T-cell (primary cell): Measurements from ENCODE around the gene ELL3. TPM values are rescaled to one million over a fixed set of nuclear protein-coding genes. Genes with fewer than 3 reads are reported as not detected.
"Not testable (repeated sequence)": the region's sequence is repeated elsewhere in the genome, so short reads cannot be mapped to it uniquely, and the experiment has no call there.

Source experiments
- ATAC-seq, 4 experiments: fragments of 200-7000 bp in 3 of 4; fragments of 150-1000 bp in 1 of 4; cut with Tn5 transposase; replicated peaks in 1 of 4; 1 replicate in 3 of 4; 2 replicates in 1 of 4; pipeline ENCODE4 v1.10.0; 2021; ENCODE audit warnings: moderate library complexity in 3 of 4, mild to moderate bottlenecking in 2 of 4, moderate number of reproducible peaks in 1 of 4
- CTCF ChIA-PET, 2 donors: fragments of 300-600 bp; sonication (Branson Sonifier 250); formaldehyde crosslinking; loops; one replicate each; lab custom pipeline; 2022; ENCODE audit warnings: antibody characterized with exemption in 2 of 2; lab: Charles Lee
- POLR2A ChIA-PET, 2 donors: fragments of 300-600 bp; sonication (Branson Sonifier 250); formaldehyde crosslinking; loops; one replicate each; lab custom pipeline; 2022; ENCODE audit warnings: antibody characterized with exemption in 2 of 2; lab: Charles Lee
- DNase-seq, 35 experiments: peaks; one replicate each; pipeline versions ENCODE4 v3.0.0 to v3.0.0-alpha.2; 2013 to 2023
- H3K27ac ChIP-seq: one replicate; pipeline ENCODE4 v1.5.1; 2013; ENCODE audit warnings: low read length
- H3K27me3 ChIP-seq, 2 experiments: replicated peaks in 1 of 2; 1 replicate in 1 of 2; 2 replicates in 1 of 2; pipeline versions ENCODE4 v1.6.1 to v1.7.0; 2013; ENCODE audit warnings: low read length in 1 of 2, mixed read lengths in 1 of 2; ENCODE audit not compliant: control insufficient read depth in 2 of 2, insufficient read depth in 2 of 2; ENCODE audit errors: extremely low read depth in 1 of 2
- H3K36me3 ChIP-seq, 2 donors: 1 replicate in 1 of 2; 2 replicates in 1 of 2; pipeline versions ENCODE4 v1.6.1 to v1.7.0; 2013; ENCODE audit warnings: low read length in 1 of 2; ENCODE audit not compliant: control insufficient read depth in 2 of 2, insufficient read depth in 1 of 2; ENCODE audit errors: extremely low read depth in 1 of 2
- H3K4me1 ChIP-seq, 2 experiments: 1 replicate in 1 of 2; 2 replicates in 1 of 2; pipeline versions ENCODE4 v1.6.1 to v1.7.0; 2013; ENCODE audit warnings: low read length in 2 of 2, mixed read lengths in 1 of 2; ENCODE audit not compliant: insufficient read depth in 2 of 2, control insufficient read depth in 1 of 2; ENCODE audit errors: extremely low read depth in 1 of 2
- H3K4me3 ChIP-seq, 2 donors: 1 replicate in 1 of 2; 2 replicates in 1 of 2; pipeline versions ENCODE4 v1.5.1 to v1.7.0; 2013; ENCODE audit warnings: mild to moderate bottlenecking in 2 of 2, low read length in 1 of 2, moderate library complexity in 1 of 2; ENCODE audit not compliant: control insufficient read depth in 1 of 2; ENCODE audit errors: extremely low read depth in 1 of 2
- H3K9me3 ChIP-seq: 2 replicates; pipeline ENCODE4 v1.7.0; 2013
- H3K27ac Mint-ChIP-seq, 2 donors: one replicate each; pipeline ENCODE4 v1.8.0; 2020 to 2021; ENCODE audit warnings: mild to moderate bottlenecking in 2 of 2, mixed read lengths in 2 of 2
- H3K27me3 Mint-ChIP-seq, 2 donors: one replicate each; pipeline ENCODE4 v1.8.0; 2021 to 2022; ENCODE audit warnings: mixed read lengths in 2 of 2
- H3K36me3 Mint-ChIP-seq: one replicate; pipeline ENCODE4 v1.8.0; 2021; ENCODE audit warnings: mixed read lengths
- H3K4me1 Mint-ChIP-seq, 3 donors: one replicate each; pipeline ENCODE4 v1.8.0; 2020 to 2022; ENCODE audit warnings: mixed read lengths in 3 of 3, mild to moderate bottlenecking in 1 of 3
- H3K4me3 Mint-ChIP-seq, 3 donors: one replicate each; pipeline ENCODE4 v1.8.0; 2020 to 2022; ENCODE audit warnings: mild to moderate bottlenecking in 3 of 3, mixed read lengths in 3 of 3, moderate library complexity in 3 of 3
- H3K9me3 Mint-ChIP-seq, 3 donors: one replicate each; pipeline ENCODE4 v1.8.0; 2020 to 2022; ENCODE audit warnings: mixed read lengths in 3 of 3
- WGBS: methylation state at CpG from one replicate; pipeline ENCODE4 v1.1.5; 2013; ENCODE audit warnings: missing lambda C conversion rate; ENCODE audit not compliant: insufficient coverage; 5-methylcytosine and 5-hydroxymethylcytosine counted together
- total RNA-seq, 35 experiments: library from RNA in 6 of 35; stranded (reverse) in 6 of 35; fragments of 120-200 nt in 1 of 35; gene quantifications; one replicate each; pipeline versions ENCODE4 v1.2.1 to v1.2.4 and lab custom pipeline; 2013 to 2026

Gene ELL3, protein sequence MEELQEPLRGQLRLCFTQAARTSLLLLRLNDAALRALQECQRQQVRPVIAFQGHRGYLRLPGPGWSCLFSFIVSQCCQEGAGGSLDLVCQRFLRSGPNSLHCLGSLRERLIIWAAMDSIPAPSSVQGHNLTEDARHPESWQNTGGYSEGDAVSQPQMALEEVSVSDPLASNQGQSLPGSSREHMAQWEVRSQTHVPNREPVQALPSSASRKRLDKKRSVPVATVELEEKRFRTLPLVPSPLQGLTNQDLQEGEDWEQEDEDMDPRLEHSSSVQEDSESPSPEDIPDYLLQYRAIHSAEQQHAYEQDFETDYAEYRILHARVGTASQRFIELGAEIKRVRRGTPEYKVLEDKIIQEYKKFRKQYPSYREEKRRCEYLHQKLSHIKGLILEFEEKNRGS
- 1 to 10 TPM in 4 of 5 donors, under 1 TPM in 1; 0.80 to 6.5 (median 2.2) TPM for total RNA-seq
- 1.5 TPM for total RNA-seq (2013)
- 0 to 0.59 (median 0.08) reads per million in 29 experiments for total RNA-seq (lab: John Stamatoyannopoulos, UW)

- Mint-ChIP-seq H3K36me3 (peaks cover 3% of the 10 kb centered on the region), H3K9me3 (no peaks in the 10 kb centered on the region), H3K4me1 (peaks cover 18 to 23% (median 18%) of the 10 kb centered on the region in 3 donors), H3K27me3 (no peaks in the 10 kb centered on the region), H3K4me3 (peak within 1 kb of the TSS; percentile 92 to 93 (median 93)), H3K27ac (peak within 1 kb of the TSS; percentile 91 to 95)
- H3K4me3 ChIP-seq = peak within 1 kb of the TSS; percentile 87 to 96
- H3K4me1 ChIP-seq = peaks cover 3 to 22% of the 10 kb centered on the region in 2 experiments
- ATAC-seq (peak; percentile 84 to 89 (median 86)), DNase-seq (peak in 34 of 35 experiments; percentile 52 to 86 (median 71))
- H3K9me3 ChIP-seq = no peaks in the 10 kb centered on the region
- WGBS = 4% methylated on average over 29 of the region's 41 CpGs
- peak within 1 kb of the TSS; percentile 73 for H3K27ac ChIP-seq
- POLR2A ChIA-PET = interaction anchor here (0.6 to 1.0 kb wide), 3 partner anchors 22 to 48 kb away, joined by 3 to 9 read pairs (median 4); partner anchors contain the start of gene MFAP1 (in 1 of the 2)
- H3K36me3 ChIP-seq = peaks cover 0 to 15% of the 10 kb centered on the region in 2 donors
- no peaks in the 10 kb centered on the region for H3K27me3 ChIP-seq
- CTCF ChIA-PET = interaction anchor here (0.6 to 1.5 kb wide), 8 partner anchors 8 to 48 kb away, joined by 3 to 11 read pairs (median 5); partner anchors contain the start of genes HYPK (in 1 of the 2), MFAP1 (in 1 of the 2) and SERF2 (in 1 of the 2)
These were observed at the start of gene ELL3 for GRCh38 chr15:43776718-43777266. Gene ELL3 (minus strand): TSS chr15:43776966. CDS start chr15:43776901, 65 bp downstream.

DNA sequence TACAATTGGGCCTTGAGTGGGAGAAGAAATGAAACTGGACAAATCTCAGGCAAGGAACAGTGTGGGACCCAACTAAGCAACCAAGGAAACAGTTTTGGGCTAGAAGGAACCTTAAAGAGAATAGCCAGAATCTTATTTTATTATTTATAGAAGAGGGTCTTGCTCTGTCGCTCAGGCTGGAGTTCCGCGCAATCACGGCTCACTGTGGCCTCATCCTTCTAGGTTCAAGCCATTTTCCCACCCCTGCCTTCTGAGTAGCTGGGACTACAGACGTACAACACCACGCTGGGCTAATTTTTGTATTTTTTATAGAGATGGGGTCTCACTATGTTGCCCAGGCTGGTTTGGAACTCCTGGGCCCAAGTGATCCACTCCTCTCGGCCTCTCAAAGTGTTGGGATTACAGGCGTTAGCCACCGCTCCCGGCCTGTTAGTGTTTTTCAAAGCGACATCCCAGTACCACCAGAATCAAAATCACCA, 49.3 kb upstream of the ELL3 start:
- ChIA-PET CTCF (no interaction called here), POLR2A (no interaction called here)
- Mint-ChIP-seq H3K9me3 (no peaks in the 10 kb centered on the region), H3K4me3 (peak overlapping the region; percentile 84 to 99 (median 89)), H3K27me3 (no peaks in the 10 kb centered on the region), H3K4me1 (peaks cover 58 to 72% (median 60%) of the 10 kb centered on the region in 3 donors), H3K36me3 (peaks cover 3% of the 10 kb centered on the region), H3K27ac (peak overlapping the region; percentile 89 to 91)
- no peak for DNase-seq
- Histone ChIP-seq H3K27ac (peak overlapping the region; percentile 71), H3K4me3 (peak overlapping the region; percentile 46 to 72), H3K27me3 (no peaks in the 10 kb centered on the region), H3K9me3 (no peaks in the 10 kb centered on the region), H3K4me1 (peaks cover 32 to 62% of the 10 kb centered on the region in 2 experiments), H3K36me3 (no peaks in the 10 kb centered on the region)
- no peak for ATAC-seq
- 98% methylated on average over 6 of the region's 11 CpGs for WGBS

DNA sequence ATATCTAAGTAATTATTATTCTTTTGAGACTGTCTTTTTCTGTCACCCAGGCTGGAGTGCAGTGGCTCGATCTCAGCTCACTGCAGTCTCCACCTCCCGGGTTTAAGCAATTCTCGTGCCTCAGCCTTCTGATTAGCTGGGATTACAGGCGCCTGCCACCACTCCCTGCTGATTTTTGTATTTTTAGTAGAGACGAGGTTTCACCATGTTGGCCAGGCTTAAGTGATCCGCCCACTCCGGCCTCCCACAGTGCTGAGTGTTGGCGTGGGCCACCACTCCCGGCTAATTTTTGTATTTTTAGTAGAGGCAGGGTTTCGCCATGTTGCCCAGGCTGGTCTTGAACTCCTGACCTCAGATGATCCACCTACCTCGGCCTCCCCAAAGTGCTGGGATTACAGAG, 48.5 kb upstream of the ELL3 start:
- not testable (repeated sequence) for H3K9me3 ChIP-seq, DNase-seq, H3K9me3 Mint-ChIP-seq, H3K36me3 ChIP-seq, H3K27ac ChIP-seq, H3K36me3 Mint-ChIP-seq, H3K27me3 ChIP-seq, ATAC-seq, H3K27me3 Mint-ChIP-seq, H3K4me3 ChIP-seq
- POLR2A ChIA-PET = interaction anchor here (0.6 to 1.6 kb wide), 8 partner anchors 25 to 737 kb away, joined by 3 to 11 read pairs (median 4); partner anchors contain the start of genes HYPK (in 2 of the 2), ELL3 (in 1 of the 2), GOLM2 (in 1 of the 2) and PDIA3 (in 1 of the 2)
- H3K4me3 Mint-ChIP-seq = peak overlapping the region in 2 of 3 donors; percentile 98 to 99
- H3K4me1 Mint-ChIP-seq = peaks cover 60 to 77% (median 65%) of the 10 kb centered on the region in 3 donors
- CTCF ChIA-PET = interaction anchor here in 1 of 2 donors (0.6 to 1.8 kb wide), 2 partner anchors 48 to 1083 kb away, joined by 5 to 6 read pairs; partner anchors contain the start of gene ELL3
- 94% methylated on average over 7 of the region's 11 CpGs for WGBS
- H3K27ac Mint-ChIP-seq = peak overlapping the region in 1 of 2 donors; percentile 98
- H3K4me1 ChIP-seq = peaks cover 32 to 62% of the 10 kb centered on the region in 2 experiments

- H3K27me3 Mint-ChIP-seq = no peaks in the 10 kb centered on the region
- H3K4me1 ChIP-seq = peaks cover 32 to 58% of the 10 kb centered on the region in 2 experiments
- no peaks in the 10 kb centered on the region for H3K27me3 ChIP-seq
- no peaks in the 10 kb centered on the region for H3K36me3 ChIP-seq
- H3K9me3 ChIP-seq = no peaks in the 10 kb centered on the region
- peaks cover 3% of the 10 kb centered on the region for H3K36me3 Mint-ChIP-seq
- peak within 1 kb of the TSS; percentile 98 to 99 (median 98) for H3K4me3 Mint-ChIP-seq
- peak within 1 kb of the TSS; percentile 96 to 99 for H3K4me3 ChIP-seq
- ATAC-seq (peak; percentile 89 to 93 (median 90)), DNase-seq (peak; percentile 74 to 98 (median 89))
- 4% methylated on average over 32 of the region's 46 CpGs for WGBS
- ChIA-PET POLR2A (interaction anchor here (0.5 to 1.6 kb wide), 18 partner anchors 8 to 738 kb away, joined by 3 to 19 read pairs (median 4); partner anchors contain the start of genes HYPK (in 2 of the 2), ELL3 (in 1 of the 2), GOLM2 (in 1 of the 2) and PDIA3 (in 1 of the 2)), CTCF (interaction anchor here in 1 of 2 donors (0.6 to 1.8 kb wide), 6 partner anchors 16 to 1083 kb away, joined by 3 to 6 read pairs (median 4); partner anchors contain the start of genes ELL3, HYPK and SERINC4)
- H3K27ac ChIP-seq = peak within 1 kb of the TSS; percentile 92
- peak within 1 kb of the TSS; percentile 97 to 98 for H3K27ac Mint-ChIP-seq
- no peaks in the 10 kb centered on the region for H3K9me3 Mint-ChIP-seq
- peaks cover 54 to 76% (median 64%) of the 10 kb centered on the region in 3 donors for H3K4me1 Mint-ChIP-seq
These were observed 47.8 kb upstream of the ELL3 start, which contains the start of gene MFAP1 for GRCh38 chr15:43824302-43825246. Gene MFAP1 (minus strand): TSS chr15:43824690. CDS start chr15:43824569, 121 bp downstream.

GRCh38 chr15:43821505-43821904, 44.7 kb upstream of the ELL3 start:
- no peak overlapping the region for H3K27ac ChIP-seq
- WGBS = no CpG with 5 or more reads among the region's 3 CpGs
- H3K9me3 Mint-ChIP-seq = no peaks in the 10 kb centered on the region
- peaks cover 20 to 48% of the 10 kb centered on the region in 2 experiments for H3K4me1 ChIP-seq
- peak overlapping the region; percentile 18 to 99 (median 37) for H3K4me3 Mint-ChIP-seq
- ChIA-PET POLR2A (interaction anchor here (0.6 to 2.8 kb wide), 7 partner anchors 21 to 485 kb away, joined by 4 to 10 read pairs (median 7); partner anchors contain the start of genes HYPK (in 2 of the 2), SERF2 (in 1 of the 2) and SERINC4 (in 1 of the 2)), CTCF (no interaction called here)
- peaks cover 7 to 9% of the 10 kb centered on the region in 2 donors for H3K36me3 ChIP-seq
- H3K4me1 Mint-ChIP-seq = peaks cover 40 to 63% (median 52%) of the 10 kb centered on the region in 3 donors
- H3K9me3 ChIP-seq = no peaks in the 10 kb centered on the region
- peak overlapping the region; percentile 7 to 41 for H3K27ac Mint-ChIP-seq
- peaks cover 9% of the 10 kb centered on the region for H3K36me3 Mint-ChIP-seq
- no peaks in the 10 kb centered on the region for H3K27me3 ChIP-seq
- H3K27me3 Mint-ChIP-seq = no peaks in the 10 kb centered on the region
- DNase-seq = no peak
- H3K4me3 ChIP-seq = no peak overlapping the region
- no peak for ATAC-seq
